Fibroblast of the aortic adventitia (primary cell): Measurements from ENCODE around the gene CTBP2. TPM values are rescaled to one million over a fixed set of nuclear protein-coding genes. Genes with fewer than 3 reads are reported as not detected.
A peak's percentile ranks its signal among the peaks of the same experiment; 100 is the strongest.

Experiments used
- DNase-seq: peaks from one replicate; pipeline ENCODE4 v3.0.0-alpha.2; 2010; ENCODE audit warnings: low read depth
- H3K4me3 ChIP-seq: 2 replicates; pipeline ENCODE4 v1.5.1; 2011; ENCODE audit warnings: low read depth, mild to moderate bottlenecking, control low read depth, low read length, moderate library complexity
- total RNA-seq: library from RNA; depleted of rRNA; stranded (reverse); fragments of >200 nt; gene quantifications from 2 replicates; pipeline ENCODE4 v1.2.3, GENCODE V29; 2012; ENCODE audit warnings: low replicate concordance
- TF ChIP-seq, protein P1 (sequence below): IDR thresholded peaks from 2 replicates; pipeline ENCODE4 v1.5.1; 2011; ENCODE audit warnings: mild to moderate bottlenecking, low read length, control low read depth, inconsistent platforms; ENCODE audit not compliant: insufficient read depth

CTBP2 gene
- total RNA-seq, 1 donor: 45.4 TPM

- peak; percentile 61 for DNase-seq
- TF ChIP-seq, protein P1, sequence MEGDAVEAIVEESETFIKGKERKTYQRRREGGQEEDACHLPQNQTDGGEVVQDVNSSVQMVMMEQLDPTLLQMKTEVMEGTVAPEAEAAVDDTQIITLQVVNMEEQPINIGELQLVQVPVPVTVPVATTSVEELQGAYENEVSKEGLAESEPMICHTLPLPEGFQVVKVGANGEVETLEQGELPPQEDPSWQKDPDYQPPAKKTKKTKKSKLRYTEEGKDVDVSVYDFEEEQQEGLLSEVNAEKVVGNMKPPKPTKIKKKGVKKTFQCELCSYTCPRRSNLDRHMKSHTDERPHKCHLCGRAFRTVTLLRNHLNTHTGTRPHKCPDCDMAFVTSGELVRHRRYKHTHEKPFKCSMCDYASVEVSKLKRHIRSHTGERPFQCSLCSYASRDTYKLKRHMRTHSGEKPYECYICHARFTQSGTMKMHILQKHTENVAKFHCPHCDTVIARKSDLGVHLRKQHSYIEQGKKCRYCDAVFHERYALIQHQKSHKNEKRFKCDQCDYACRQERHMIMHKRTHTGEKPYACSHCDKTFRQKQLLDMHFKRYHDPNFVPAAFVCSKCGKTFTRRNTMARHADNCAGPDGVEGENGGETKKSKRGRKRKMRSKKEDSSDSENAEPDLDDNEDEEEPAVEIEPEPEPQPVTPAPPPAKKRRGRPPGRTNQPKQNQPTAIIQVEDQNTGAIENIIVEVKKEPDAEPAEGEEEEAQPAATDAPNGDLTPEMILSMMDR: no peak
- H3K4me3 ChIP-seq: no peak overlapping the region
These were observed 58.1 kb downstream of the CTBP2 start for GRCh38 chr10:125102246-125102645.

GRCh38 chr10:125101581-125101980 is 58.8 kb downstream of the CTBP2 start:
- TF ChIP-seq, protein P1: no peak
- DNase-seq: no peak
- H3K4me3 ChIP-seq: no peak overlapping the region

GRCh38 chr10:125101049-125101448 is 59.3 kb downstream of the CTBP2 start:
- DNase-seq: no peak
- no peak overlapping the region for H3K4me3 ChIP-seq
- TF ChIP-seq, protein P1: no peak

DNA sequence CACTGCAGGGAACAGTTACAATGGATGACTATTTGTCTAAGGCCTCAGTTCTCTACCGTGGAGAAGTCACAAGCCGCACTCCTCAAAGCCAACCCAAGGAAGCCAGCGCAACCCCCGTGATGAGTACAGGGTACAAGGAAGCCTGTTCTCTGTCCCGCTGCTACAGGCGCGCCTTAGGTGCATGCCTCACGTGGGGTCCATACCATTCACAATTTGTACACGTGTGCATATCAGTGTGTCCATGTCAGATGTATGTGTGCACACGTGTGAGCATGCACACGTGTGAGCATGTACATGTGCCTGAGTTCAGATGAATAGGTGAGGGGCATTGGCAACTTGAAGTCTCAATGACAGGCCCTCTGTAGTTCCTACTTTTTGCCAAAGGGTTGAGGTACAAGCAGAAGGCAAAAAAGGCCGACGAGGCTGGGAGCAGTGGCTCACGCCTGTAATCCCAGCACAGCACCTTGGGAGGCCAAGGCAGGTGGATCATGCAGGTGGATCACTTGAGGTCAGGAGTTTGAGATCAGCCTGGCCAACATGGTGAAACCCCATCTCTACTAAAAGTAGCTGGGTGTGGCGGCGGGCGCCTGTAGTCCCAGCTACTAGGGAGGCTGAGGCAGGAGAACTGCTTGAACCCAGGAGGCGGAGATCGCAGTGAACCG is 62.8 kb downstream of the CTBP2 start:
- no peak for DNase-seq
- no peak overlapping the region for H3K4me3 ChIP-seq
- TF ChIP-seq, protein P1: no peak

GRCh38 chr10:125096975-125097374 is 63.4 kb downstream of the CTBP2 start:
- no peak overlapping the region for H3K4me3 ChIP-seq
- no peak for DNase-seq
- TF ChIP-seq, protein P1: no peak

DNA sequence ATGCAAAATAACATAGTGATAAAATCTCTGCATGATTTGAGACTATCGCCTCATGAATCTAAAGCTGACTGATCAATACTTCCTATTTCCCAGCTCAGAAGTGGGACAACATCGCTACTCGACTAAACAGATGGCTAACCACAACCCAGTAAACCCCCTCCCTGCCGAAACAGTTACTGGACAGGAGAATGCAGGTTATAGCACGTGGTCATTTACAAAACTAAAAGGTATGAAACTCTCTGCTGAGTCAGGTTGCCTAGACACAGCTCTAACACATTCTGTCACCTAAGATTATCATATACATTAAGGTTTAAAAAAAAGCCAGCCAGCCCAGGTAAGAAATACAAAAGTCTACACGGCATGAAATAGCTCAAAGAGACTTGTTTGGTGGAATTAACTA is 64.0 kb downstream of the CTBP2 start:
- H3K4me3 ChIP-seq: no peak overlapping the region
- TF ChIP-seq, protein P1: no peak
- no peak for DNase-seq

GRCh38 chr10:125095776-125096175 is 64.6 kb downstream of the CTBP2 start:
- TF ChIP-seq, protein P1: no peak
- DNase-seq: no peak

More at GRCh38 chr10:125095776-125096175, 64.6 kb downstream of the CTBP2 start:
- no peak overlapping the region for H3K4me3 ChIP-seq
